GM19099 (cell line): ENCODE results near the gene ALAD.

Source experiments
- POLR2A ChIP-seq: IDR thresholded peaks from 3 replicates; pipeline ENCODE4 v1.6.1; 2011; ENCODE audit warnings: low read depth; ENCODE audit not compliant: insufficient read length; ENCODE audit errors: extremely low read depth

The ALAD gene

GRCh38 chr9:113399646-113400200 lies 1.4 kb downstream of the ALAD start:
- TF ChIP-seq POLR2A = no peak

GRCh38 chr9:113398796-113399195 lies 2.3 kb downstream of the ALAD start:
- no peak for TF ChIP-seq POLR2A

- no peak for TF ChIP-seq POLR2A
Observed at GRCh38 chr9:113397203-113397631, 3.9 kb downstream of the ALAD start.

- no peak for TF ChIP-seq POLR2A
Observed at GRCh38 chr9:113395000-113395861, 5.9 kb downstream of the ALAD start.

GRCh38 chr9:113393281-113393680 lies 7.8 kb downstream of the ALAD start:
- TF ChIP-seq POLR2A = no peak

GRCh38 chr9:113391917-113392316 lies 9.2 kb downstream of the ALAD start:
- no peak for TF ChIP-seq POLR2A

- no peak for TF ChIP-seq POLR2A
Observed at GRCh38 chr9:113390192-113390960, 10.7 kb downstream of the ALAD start.

GRCh38 chr9:113389451-113389850 lies 11.6 kb downstream of the ALAD start:
- TF ChIP-seq POLR2A = no peak

GRCh38 chr9:113388833-113389232 lies 12.3 kb downstream of the ALAD start:
- no peak for TF ChIP-seq POLR2A

GRCh38 chr9:113387560-113388230 lies 13.4 kb downstream of the ALAD start:
- TF ChIP-seq POLR2A = no peak

- TF ChIP-seq POLR2A = no peak
Observed at GRCh38 chr9:113386571-113387393, 14.3 kb downstream of the ALAD start.

- no peak for TF ChIP-seq POLR2A
Observed at GRCh38 chr9:113381909-113382411, 19.1 kb downstream of the ALAD start.

GRCh38 chr9:113380869-113381378 lies 20.2 kb downstream of the ALAD start:
- TF ChIP-seq POLR2A = no peak
